HG02588 (cell line): Measurements from ENCODE around the gene C11orf24.

Source experiments
- ATAC-seq: cut with Tn5 transposase; IDR thresholded peaks from one replicate; pipeline ENCODE4 v1.9.1; 2021; ENCODE audit warnings: mild to moderate bottlenecking, moderate library complexity; ENCODE audit not compliant: unreplicated experiment

Gene C11orf24

DNA sequence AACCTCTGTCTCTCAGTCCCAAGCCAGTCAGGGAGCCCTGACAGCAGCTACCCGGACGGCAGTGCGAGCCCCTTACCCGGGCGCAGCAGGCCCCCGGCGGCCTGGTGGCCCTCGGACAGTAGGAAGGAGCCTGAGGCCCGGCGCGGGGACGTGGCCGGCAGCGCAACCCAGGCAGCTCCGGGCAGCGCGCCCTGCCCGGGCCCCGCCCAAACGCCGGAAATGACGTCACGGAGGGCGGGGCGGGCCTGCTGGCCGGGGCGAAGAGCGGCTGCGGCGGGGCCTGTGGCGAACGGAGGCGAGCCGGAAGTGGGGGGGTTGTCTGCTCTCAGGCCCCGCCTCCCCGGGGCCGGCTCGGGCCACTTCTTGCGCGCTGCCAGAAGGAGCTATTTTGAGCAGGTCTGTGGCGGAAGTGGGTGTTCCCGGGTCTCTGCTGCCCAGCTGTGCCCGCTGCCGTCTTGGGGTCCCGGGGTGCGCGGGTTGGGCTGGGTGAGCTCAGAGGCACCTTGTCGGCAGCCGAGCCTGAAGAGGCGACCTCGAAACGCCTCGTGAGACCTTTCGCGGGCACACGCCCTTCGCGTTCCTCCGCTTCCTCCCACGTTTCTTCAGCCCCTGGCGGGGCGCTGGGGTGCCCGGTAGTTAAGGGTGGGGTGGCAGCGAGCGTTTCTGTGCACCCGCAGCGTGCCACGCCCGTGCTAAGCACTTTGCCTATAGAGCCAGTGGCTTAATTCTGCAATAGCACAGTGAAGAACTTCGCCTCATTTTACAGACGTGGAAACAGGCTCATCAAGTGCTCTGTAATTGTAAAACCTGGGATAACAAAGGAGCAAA, at the start of gene C11orf24:
C11orf24 (minus strand) TSS at position 193 of the 828 bp plus-strand sequence. CDS start 8,206 bp downstream, outside the sequence.
- ATAC-seq, result peak; percentile 68

DNA sequence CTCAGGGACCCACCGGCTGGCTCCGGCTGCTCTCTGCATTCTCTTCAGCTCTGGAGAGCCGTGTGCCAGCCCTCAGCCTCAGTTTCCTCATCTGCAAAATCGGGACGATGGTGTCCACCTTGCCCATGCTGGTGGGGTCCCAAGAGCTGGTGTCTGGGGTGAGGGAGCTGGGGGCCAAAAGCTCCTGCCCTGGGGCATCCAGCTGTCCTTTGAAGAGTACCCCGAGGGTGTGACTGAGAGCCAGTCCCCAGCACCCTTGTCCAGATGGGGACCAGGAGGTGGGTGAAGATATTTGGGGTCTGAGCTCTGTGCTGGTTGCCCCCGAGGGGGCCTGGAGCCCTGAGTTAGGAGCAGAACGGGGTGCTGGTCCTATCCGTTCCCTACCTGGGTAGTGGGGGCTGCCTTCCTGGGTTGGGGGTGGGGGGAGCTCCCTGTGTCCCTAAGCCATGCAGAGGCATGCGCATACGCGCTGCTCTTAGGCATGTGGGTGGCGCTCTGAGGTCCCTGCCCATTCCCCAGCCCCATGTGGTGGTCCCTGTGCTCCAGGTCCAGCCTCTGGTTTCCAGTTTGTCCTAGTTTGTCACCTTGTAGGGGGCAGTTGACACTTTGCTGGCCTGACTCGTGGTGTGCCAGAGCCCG, 45.5 kb upstream of the C11orf24 start:
- no peak for ATAC-seq

DNA sequence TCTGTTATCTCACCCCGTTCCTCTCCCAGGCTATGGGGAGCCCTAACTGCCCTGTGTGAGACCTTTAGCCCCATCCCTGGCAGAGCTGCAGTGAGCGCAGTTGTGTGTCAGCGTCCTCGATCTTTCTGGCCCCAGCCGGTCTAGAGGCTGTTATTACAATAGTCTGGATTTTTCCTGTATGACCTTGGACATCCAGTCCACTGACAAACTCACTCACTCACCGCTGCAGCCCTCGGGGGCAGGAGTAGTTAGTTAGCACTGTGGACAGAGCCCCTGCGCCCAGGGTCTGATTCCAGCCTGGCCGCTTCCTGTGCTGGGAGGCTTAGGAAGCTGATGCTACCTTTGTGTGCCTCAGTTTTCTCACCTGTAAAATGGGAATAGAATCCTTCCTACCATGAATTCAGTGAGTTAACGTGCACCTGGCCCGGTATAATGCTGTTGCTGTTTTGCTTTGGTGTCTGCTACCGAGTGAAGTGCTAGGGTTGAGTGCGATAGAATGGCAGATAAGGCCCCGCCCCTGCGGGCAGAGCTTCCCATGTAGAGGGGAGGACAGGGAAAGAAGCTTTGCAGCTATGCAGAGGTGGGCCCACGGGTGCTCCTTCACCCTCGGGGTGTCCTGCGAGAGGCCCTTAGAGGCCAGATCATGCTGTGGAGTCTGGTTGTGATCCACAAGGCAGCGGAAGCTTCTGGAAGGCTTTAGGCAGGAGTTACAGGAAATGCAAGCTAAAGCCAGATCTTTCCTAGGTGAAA, 43.6 kb upstream of the C11orf24 start:
- no peak for ATAC-seq

DNA sequence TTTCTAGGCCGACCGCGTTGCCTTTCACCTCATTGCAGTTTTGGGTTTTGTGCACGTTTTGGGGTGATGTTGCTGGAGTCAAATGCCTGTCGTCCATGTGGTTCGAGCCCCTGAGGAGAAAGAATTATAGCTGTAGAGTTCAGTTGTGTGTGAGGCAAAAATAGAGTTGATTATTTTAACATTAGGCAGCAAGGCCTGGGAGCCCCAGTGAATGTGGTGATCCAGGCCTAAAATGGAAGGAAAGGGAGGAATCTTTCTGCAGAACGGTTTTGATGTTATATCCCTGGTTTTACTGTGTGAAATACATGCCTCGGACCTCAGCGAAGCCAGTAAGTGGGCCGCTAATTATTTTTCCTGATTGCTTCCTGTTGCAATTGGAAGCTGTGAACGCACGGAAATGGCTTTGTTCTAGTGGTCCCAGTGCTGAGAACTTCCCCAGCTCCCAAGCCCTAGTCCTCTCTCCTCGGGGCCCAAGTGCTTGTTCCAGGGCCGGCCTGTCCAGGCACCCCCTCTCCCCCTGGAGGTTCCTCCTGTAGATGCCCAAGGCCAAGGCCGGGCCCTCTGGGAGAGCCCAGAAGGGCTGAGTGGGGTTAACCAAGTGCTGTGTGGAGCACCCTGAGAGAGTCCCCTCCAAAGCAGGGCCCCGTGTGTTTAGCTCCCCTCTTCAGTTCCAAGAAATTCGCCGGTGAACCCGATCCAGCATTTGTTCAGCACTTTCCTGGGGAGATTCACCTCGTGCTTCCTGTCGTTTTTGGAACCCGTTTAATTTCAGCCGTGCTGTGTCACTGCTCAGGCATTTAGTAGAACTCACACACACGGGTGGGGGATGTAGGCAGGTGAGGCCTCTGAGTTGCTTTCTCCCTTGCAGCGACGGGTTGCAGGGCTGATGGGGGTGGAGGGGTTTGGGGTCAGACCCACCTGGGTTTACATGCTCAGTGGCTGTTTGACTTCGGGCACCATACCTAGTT, 42.7 kb upstream of the C11orf24 start:
- no peak for ATAC-seq

DNA sequence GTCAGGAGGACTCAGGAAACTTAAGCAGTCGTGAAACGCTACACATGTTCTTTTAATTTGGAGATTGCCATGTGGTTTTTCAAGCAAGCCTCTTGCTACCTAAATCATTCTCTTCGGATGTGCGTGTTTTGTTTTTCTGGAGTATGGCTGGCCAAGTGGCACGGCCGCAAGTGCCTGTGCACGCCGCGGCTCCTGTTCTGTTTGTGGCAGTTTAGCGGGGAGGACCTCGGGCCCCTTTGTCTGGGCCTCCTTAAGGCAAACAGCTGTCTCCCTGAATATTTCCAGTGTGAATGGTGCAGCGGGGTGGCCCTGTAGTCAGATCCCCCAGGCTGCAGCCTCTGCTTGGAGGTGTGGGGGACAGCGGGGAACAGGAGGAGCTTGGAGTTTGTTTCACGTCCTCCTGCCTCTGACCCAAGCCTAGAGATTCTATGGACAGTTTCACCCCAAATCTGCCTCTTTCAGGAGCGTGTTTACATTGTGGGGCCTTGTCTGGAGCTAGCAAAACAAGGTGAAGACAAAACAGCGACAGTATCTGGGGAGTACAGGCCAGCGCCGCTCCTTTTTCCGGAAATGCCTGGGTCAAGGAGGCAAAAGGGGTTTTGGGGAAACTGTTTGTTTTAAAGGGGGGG, 41.9 kb upstream of the C11orf24 start:
- no peak for ATAC-seq

DNA sequence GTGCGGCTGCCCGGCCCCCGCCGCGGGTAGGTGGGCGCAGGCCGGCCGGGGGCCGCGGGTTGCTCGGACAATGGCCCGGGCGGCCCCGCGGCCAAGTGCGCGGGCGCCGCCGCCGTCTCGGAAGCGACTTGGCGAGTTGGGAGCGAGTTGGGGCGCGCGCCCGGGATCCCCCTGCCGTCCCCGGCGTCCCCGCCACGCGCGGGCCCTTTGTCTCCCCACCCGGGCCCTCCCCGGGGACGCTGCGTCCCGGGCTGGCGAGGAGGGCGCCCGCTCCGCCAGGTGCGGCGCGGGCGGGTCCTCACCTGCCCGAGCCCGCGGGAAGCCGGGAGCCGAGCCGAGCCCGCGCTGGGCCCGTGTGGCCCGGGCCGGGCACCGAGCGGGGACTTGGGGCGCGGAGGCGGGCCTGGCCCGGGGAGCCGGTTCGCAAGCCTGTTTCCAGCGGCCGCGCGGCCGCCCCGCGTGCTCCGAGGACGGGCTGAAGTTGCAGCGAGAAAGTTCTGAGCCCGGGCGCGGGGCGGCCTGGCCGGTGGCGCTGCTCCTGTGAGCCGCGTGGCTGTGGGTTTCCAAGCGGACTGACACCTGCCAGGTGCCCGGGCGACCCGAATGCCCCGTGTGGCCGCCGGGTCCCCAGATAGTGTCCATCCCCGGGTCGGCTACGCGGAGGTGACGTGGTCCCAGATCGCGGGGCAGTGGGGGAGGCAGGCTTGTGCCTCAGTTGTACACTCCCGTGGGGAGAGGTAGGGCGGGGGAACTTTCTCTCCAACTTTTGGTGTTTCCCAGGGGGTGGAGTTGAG, 41.2 kb upstream of the C11orf24 start:
- ATAC-seq, result no peak

DNA sequence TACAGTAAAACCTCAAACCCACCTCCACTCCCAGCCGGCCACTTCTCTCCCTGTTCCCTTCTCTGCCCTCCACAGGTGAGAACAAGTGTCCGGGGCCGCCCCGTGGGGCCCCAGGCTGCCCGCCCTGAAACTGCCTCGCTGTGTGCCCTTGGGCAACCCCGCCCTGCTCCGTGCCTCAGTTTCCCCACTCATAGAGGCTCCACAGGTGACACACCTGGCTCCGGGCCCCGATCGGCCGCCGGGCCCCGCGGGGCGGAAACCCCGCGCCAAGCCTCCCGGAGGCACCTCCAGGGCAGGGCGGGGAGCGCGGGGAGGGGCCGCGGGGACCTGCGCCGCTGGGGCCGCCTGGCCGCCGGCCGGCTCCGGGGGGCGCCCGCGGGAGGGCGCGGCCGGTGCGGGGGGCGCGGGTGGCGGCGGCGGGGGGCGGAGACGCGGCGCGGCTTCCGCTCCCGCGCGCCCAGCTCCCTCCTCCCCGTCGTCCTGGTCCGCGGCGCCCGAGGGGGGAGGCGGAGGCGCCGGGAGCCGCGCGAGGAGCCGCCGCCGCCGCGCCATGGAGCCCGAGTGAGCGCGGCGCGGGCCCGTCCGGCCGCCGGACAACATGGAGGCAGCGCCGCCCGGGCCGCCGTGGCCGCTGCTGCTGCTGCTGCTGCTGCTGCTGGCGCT, 40.5 kb upstream of the C11orf24 start, which contains the start of gene LRP5:
LRP5 (plus strand) TSS at position 475 of the 663 bp plus-strand sequence; CDS start at position 599, 124 bp downstream.
- no peak for ATAC-seq

DNA sequence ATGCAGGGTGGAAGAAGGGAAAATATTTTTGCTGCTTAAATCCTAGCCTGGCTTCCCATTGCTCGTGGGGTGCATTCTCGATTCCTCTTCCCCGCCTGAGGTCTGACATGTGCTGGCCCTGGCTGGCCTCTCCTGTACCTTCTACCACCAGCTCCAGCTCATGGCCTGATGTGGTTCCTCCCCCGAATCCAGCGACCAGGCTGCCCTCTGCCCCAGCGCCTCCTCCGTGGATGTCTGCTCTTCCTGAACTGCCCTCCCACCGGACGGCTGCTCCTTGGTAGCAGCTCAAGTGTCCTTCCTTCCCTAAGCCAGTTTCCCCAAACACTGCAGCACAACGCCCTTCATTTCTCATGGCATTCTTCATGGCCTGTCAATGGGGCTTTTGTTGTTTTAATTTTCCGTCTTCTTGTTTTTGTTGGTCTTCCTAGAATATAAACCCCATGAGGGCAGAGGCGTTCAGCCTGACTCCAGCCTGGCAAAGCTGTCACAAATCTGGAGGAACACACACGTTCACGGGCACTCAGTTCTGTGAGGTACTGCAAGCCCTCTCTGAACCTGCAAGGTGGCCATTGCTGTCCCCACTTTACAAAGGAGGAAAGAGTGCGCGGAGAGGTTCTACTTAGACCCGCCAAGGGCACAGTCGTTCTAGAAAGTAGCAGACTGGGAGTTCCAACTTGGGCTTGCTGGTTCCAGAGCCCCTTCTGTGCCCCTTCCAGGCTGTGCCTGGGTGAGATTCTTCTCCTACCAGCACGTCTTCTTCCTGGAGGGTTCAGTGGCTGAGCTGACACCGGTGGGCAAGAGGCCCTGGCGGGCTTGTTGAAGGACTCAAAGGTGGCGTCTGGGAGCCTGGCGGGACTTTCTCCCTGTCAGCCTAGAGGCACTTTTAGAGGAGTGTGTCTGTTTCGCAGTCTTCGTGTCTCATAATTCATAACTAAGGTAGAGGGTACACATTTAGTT, 39.7 kb upstream of the C11orf24 start:
- no peak for ATAC-seq

DNA sequence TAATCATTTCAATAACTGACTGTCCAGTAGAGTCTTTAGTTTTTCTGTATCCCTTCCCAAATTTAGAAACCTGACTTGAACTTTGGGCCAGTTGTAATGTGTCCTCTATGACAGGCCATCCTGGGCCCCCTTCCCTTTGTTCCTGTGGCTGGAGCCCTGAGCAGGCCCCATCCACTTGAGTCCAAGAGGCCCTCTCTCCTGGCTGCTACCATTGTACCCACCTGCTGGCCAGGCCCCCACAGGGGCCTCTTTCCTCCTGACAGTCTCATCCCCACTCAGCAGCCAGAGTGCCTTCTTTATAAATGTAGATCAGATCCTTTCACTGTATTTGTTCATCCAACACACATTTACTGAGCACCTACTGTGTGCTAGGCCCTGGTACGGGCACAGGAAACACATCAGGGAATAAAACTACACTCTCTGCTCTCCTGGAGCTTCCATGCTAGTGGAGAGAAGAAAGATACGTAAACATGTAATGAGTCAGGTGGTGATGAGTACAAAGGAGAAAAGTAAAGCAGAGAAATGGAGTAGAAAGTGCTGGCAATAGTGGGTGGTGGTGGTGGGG, 37.9 kb upstream of the C11orf24 start:
- ATAC-seq, result no peak

DNA sequence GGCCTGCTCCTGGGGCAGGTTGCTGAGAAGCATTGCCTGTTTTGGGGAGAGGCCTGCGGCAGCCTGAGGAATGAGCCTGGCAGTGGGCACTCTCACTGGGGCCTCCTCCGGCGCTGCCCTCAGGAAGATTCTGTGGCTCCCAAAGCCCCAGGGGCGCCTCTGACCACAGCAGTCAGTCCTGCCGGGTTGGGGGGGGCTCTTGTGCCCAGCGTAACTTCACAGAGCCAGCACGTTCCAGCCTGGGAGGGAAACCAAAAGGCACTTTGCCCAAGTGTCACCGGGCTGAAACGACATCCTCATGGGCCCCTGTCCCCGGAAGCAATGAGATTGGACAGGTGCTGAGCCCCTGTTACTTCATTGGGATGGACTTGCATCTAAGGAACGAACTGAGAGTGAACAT, 36.3 kb upstream of the C11orf24 start:
- no peak for ATAC-seq

DNA sequence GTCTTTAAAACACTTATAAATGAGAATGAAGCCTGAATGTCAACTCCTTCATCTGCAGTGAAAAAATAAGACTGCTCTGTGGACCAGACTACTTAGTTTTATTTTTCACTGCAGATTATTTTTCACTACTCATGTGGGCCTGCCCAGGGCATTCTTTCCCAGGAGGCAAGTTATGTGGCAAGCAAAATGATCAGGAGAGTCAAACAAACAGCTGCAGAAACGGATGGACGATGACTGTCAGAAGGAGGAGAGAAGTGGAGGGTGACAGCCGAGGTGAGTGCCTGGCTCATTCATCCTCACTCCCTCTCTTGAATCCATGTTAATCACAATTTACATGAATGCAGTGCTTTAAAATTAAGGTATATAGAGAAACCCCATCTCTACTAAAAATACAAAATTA, 34.9 kb upstream of the C11orf24 start:
- no peak for ATAC-seq

DNA sequence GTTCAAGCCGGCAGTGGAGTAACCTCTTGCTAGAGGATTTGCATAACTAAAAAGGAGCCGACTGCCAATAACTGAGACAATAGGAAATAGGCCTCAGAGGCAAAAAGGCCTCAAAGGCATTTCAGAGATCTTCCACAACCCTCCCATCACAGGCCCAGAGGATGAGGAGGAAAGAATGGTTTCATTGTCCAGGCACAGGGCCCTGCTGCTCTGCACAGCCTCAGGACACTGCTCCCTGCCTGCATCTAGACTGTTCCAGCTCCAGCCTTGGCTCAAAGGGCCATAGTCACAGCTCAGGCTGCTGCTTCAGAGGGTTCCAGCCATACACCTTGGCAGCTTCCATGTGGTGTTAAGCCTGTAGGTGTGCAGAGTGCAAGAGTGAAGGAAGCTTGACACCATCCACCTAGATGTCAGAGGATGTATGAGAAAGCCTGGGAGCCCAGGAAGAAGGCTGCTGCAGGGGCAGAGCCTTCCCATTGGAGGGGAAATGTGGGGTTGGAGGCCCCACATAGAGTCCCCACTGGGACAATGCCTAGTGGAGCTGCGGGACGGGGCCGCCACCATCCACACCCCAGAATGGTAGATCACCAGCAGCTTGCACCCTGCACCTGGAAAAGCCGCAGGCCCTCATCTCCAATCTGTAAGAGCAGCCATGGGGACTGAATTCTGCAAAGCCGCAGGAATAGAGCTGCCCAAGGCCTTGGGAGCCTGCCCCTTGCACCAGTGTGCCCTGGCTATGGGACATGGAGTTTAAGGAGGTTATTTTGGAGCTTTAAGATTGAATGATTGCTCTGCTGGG, 32.4 kb upstream of the C11orf24 start:
- no peak for ATAC-seq

DNA sequence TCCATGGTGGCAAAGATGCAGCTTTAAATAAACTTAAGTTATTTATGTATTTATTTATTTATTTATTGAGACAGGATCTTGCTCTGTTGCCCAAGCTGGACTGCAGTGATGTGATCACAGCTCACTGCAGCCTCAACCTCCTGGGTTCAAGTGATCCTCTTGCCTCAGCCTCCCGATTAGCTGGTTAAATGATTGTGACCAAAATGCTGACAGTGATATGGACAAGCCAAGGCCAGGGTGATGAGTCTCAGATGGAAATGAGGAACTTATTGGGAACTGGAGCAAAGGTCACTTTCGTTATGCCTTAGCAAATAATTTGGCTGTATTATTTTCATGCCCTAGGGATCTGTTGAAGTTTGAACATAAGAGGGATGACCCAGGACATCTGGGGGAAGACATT, 31.3 kb upstream of the C11orf24 start:
- ATAC-seq, result no peak

DNA sequence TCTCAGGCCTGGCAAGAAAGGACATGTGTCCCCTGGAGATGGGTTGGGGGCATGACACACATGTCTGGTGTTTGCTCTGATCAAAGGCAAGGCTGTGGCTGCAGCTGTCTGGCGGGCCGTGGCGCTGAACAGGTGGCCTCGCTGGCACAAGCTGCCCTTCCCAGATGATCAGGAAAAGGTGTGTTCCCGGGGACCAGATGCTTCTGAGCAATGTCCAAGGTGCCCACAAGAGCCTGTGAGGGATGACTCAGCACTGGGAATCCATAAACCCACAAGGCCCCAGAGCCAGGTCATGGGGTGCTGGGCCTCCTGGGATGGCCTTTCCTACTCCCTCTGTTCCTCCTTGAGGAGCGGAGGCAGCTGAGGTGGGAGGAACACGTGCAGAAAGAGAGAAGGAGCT, 30.9 kb upstream of the C11orf24 start:
- ATAC-seq, result no peak

DNA sequence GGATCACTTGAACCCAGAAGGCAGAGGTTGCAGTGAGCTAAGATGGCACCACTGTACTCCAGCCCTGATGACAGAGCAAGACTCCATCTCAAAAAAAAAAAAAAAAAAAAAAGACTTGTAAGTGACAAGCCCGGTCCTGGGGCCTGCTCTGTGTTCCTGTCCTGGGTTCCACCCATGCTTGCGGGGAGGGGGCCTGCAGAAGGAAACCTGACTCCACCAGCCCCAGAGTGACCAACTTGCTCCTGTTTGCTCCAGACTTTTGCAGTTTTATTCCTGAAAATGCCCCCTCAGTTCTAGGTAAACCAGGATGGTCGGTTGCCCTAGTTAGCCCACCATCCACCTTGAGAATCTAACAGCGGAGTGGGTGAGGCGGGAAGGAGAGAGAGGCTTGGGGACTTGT, 30.5 kb upstream of the C11orf24 start:
- ATAC-seq, result no peak

DNA sequence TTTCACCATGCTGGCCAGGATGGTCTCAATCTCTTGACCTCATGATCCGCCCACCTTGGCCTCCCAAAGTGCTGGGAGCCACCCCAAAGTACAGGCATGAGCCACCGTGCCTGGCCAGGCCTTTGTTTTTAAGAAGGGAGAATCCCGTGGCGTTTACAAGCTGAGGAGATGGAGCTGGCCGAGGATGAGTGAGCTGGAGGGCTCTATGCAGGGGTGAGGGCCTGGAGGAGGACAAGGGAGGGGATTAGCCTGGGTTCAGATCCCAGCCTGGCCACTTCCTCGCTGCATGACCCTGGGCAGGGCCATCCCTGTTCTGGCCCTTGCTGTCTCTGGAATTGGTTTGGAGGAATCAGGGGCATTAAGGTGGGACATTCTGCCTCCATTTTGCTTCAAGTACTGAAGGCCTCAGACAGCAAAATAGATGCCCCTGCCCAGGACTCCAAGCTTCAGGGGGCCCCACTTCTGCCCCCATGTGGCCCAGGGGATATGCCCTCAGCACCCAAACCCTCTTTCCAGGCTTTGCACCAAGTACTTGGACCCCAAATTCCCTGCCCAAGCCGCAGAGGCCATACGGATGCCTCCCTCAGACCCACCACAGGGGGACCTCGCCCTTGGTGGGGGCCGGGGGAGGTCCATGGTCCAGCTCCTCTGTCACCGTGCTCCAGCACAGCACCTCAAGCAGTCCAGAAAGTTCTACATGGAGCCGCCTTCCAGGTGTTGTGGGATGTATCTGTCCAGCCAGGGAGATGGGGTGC, 28.5 kb upstream of the C11orf24 start:
- ATAC-seq, result no peak
